Bronchial epithelial cell (primary cell): Measurements from ENCODE around the gene WNT7A. TPM values are rescaled to one million over a fixed set of nuclear protein-coding genes. Genes with fewer than 3 reads are reported as not detected.
A peak's percentile ranks its signal among the peaks of the same experiment; 100 is the strongest.

Experiments
- DNase-seq: peaks from one replicate; pipeline ENCODE4 v3.0.0-alpha.2; 2010; ENCODE audit warnings: low read depth
- FAIRE-seq: peaks from 2 replicates; lab custom pipeline; 2011; peaks lifted over from hg19 to GRCh38; lab: Jason Lieb, UNC
- H3K27me3 ChIP-seq: 2 replicates; pipeline ENCODE4 v1.5.1; 2011; ENCODE audit warnings: low read length; ENCODE audit not compliant: control insufficient read depth, insufficient read depth
- H3K36me3 ChIP-seq: 2 replicates; pipeline ENCODE4 v1.5.1; 2011; ENCODE audit warnings: low read length; ENCODE audit not compliant: control insufficient read depth, insufficient read depth
- H3K4me3 ChIP-seq: 2 replicates; pipeline ENCODE4 v1.5.1; 2011; ENCODE audit warnings: mild to moderate bottlenecking, low read depth, low read length, control low read depth
- CTCF ChIP-seq: IDR thresholded peaks from 2 replicates; pipeline ENCODE4 v1.5.1; 2011; ENCODE audit warnings: mild to moderate bottlenecking, moderate library complexity, low read length, control low read depth, inconsistent platforms; ENCODE audit not compliant: insufficient read depth, severe bottlenecking
- total RNA-seq: library from RNA; depleted of rRNA; stranded (reverse); fragments of >200 nt; gene quantifications from 2 replicates; pipeline ENCODE4 v1.2.1, GENCODE V29; 2014

WNT7A gene
- total RNA-seq, 1 donor from 2014 or later, result 13.4 TPM

- H3K27me3 ChIP-seq, result no peaks in the 10 kb centered on the region
These were observed 3.0 kb upstream of the WNT7A start for GRCh38 chr3:13882876-13883275.

GRCh38 chr3:13881536-13882410 lies 1.9 kb upstream of the WNT7A start:
- DNase-seq (no peak), FAIRE-seq (no peak)
- TF ChIP-seq CTCF, result no peak
- Histone ChIP-seq H3K4me3 (no peak overlapping the region), H3K27me3 (no peaks in the 10 kb centered on the region), H3K36me3 (no peaks in the 10 kb centered on the region)

More at GRCh38 chr3:13882876-13883275, 3.0 kb upstream of the WNT7A start:
- no peak overlapping the region for H3K4me3 ChIP-seq
- DNase-seq (no peak), FAIRE-seq (no peak)
- H3K36me3 ChIP-seq, result no peaks in the 10 kb centered on the region
- TF ChIP-seq CTCF, result no peak

DNA sequence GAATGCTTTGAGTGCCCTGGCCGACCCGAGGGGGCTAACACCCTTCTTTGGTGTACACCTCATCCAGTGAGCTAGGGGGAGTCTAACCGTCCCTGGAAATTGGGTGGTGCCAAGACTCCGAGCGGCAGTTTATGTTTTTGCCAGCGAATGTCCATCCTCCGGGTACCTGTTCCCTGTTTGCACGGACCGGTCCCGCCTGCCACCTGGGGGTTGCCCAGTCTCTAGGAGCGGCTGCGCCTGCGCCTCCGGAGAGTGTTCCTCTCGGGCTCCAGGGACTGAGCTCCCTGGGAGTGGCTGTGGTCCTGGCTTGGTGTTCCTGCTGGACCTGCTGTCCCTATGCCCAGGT lies 913 bp upstream of the WNT7A start:
- Histone ChIP-seq H3K36me3 (peaks cover 3% of the 10 kb centered on the region), H3K27me3 (no peaks in the 10 kb centered on the region), H3K4me3 (peak overlapping the region; percentile 76)
- DNase-seq (no peak), FAIRE-seq (peak; percentile 40)
- TF ChIP-seq CTCF, result no peak

- DNase-seq, result no peak
- no peak for FAIRE-seq
- H3K27me3 ChIP-seq, result no peaks in the 10 kb centered on the region
- H3K36me3 ChIP-seq, result peaks cover 6% of the 10 kb centered on the region
- TF ChIP-seq CTCF, result peak; percentile 1
- peak overlapping the region; percentile 76 for H3K4me3 ChIP-seq
These were observed 547 bp downstream of the WNT7A start for GRCh38 chr3:13879102-13879945.

- H3K36me3 ChIP-seq, result peaks cover 11% of the 10 kb centered on the region
- no peak for DNase-seq
- peak overlapping the region; percentile 76 for H3K4me3 ChIP-seq
- no peaks in the 10 kb centered on the region for H3K27me3 ChIP-seq
- FAIRE-seq, result no peak
- TF ChIP-seq CTCF, result no peak
These were observed 1.4 kb downstream of the WNT7A start for GRCh38 chr3:13878281-13879101.
